Adipocyte (in vitro differentiated cells): ENCODE results near the gene MRPL22.
"Not testable (repeated sequence)": the region's sequence is repeated elsewhere in the genome, so short reads cannot be mapped to it uniquely, and the experiment has no call there.

ENCODE experiments used
- DNase-seq: peaks from one replicate; pipeline ENCODE4 v3.0.0-alpha.2; 2015; ENCODE audit warnings: low read depth
- H3K27me3 ChIP-seq: replicated peaks from 2 replicates; pipeline ENCODE4 v1.7.0; 2013; ENCODE audit warnings: mild to moderate bottlenecking, low read length, moderate library complexity; ENCODE audit not compliant: control insufficient read depth, insufficient read depth
- H3K36me3 ChIP-seq: 2 replicates; pipeline ENCODE4 v1.7.0; 2013; ENCODE audit warnings: low read length, mild to moderate bottlenecking, moderate library complexity; ENCODE audit not compliant: control insufficient read depth, insufficient read depth, severe bottlenecking
- H3K4me1 ChIP-seq: 2 replicates; pipeline ENCODE4 v1.7.0; 2013; ENCODE audit warnings: mild to moderate bottlenecking, low read length, moderate library complexity; ENCODE audit not compliant: control insufficient read depth, insufficient read depth
- H3K4me3 ChIP-seq: 2 replicates; pipeline ENCODE4 v1.7.0; 2013; ENCODE audit warnings: mild to moderate bottlenecking, low read length, moderate library complexity
- H3K9ac ChIP-seq: 2 replicates; pipeline ENCODE4 v1.7.0; 2013; ENCODE audit warnings: mild to moderate bottlenecking, low read length, moderate library complexity
- H3K9me3 ChIP-seq: 2 replicates; pipeline ENCODE4 v1.7.0; 2013; ENCODE audit warnings: mild to moderate bottlenecking, low read length, moderate library complexity; ENCODE audit not compliant: control insufficient read depth

Gene MRPL22

GRCh38 chr5:154905601-154906000 lies 35.3 kb upstream of the MRPL22 start:
- not testable (repeated sequence) for H3K4me3 ChIP-seq

GRCh38 chr5:154916874-154917273 lies 24.0 kb upstream of the MRPL22 start:
- Histone ChIP-seq H3K4me3 (no peak overlapping the region), H3K4me1 (no peaks in the 10 kb centered on the region), H3K27me3 (no peaks in the 10 kb centered on the region), H3K36me3 (peaks cover 92% of the 10 kb centered on the region), H3K9me3 (no peaks in the 10 kb centered on the region), H3K9ac (no peak overlapping the region)
- DNase-seq, result no peak

More at GRCh38 chr5:154905601-154906000, 35.3 kb upstream of the MRPL22 start:
- not testable (repeated sequence) for DNase-seq, H3K27me3 ChIP-seq, H3K9me3 ChIP-seq
- Histone ChIP-seq H3K36me3 (peaks cover 64% of the 10 kb centered on the region), H3K9ac (peak overlapping the region; percentile 28), H3K4me1 (peaks cover 13% of the 10 kb centered on the region)

- Histone ChIP-seq H3K27me3 (no peaks in the 10 kb centered on the region), H3K9me3 (no peaks in the 10 kb centered on the region), H3K4me1 (no peaks in the 10 kb centered on the region), H3K4me3 (no peak overlapping the region), H3K9ac (no peak overlapping the region), H3K36me3 (peaks cover 84% of the 10 kb centered on the region)
- no peak for DNase-seq
These were observed 23.1 kb upstream of the MRPL22 start for GRCh38 chr5:154917757-154918156.

GRCh38 chr5:154923441-154924430 lies 17.1 kb upstream of the MRPL22 start:
- H3K36me3 ChIP-seq, result peaks cover 86% of the 10 kb centered on the region
- H3K4me3 ChIP-seq, result no peak overlapping the region
- no peaks in the 10 kb centered on the region for H3K4me1 ChIP-seq
- no peaks in the 10 kb centered on the region for H3K27me3 ChIP-seq
- no peaks in the 10 kb centered on the region for H3K9me3 ChIP-seq
- H3K9ac ChIP-seq, result no peak overlapping the region
- no peak for DNase-seq

- H3K36me3 ChIP-seq, result peaks cover 43% of the 10 kb centered on the region
These were observed 7.3 kb upstream of the MRPL22 start for GRCh38 chr5:154933537-154933936.

GRCh38 chr5:154934881-154935280 lies 6.0 kb upstream of the MRPL22 start:
- DNase-seq, result no peak
- H3K4me1 ChIP-seq, result peaks cover 11% of the 10 kb centered on the region
- peaks cover 33% of the 10 kb centered on the region for H3K36me3 ChIP-seq
- no peaks in the 10 kb centered on the region for H3K27me3 ChIP-seq
- no peaks in the 10 kb centered on the region for H3K9me3 ChIP-seq
- H3K4me3 ChIP-seq, result no peak overlapping the region
- no peak overlapping the region for H3K9ac ChIP-seq

More at GRCh38 chr5:154933537-154933936, 7.3 kb upstream of the MRPL22 start:
- H3K4me3 ChIP-seq, result no peak overlapping the region
- H3K9me3 ChIP-seq, result no peaks in the 10 kb centered on the region
- H3K9ac ChIP-seq, result no peak overlapping the region
- no peaks in the 10 kb centered on the region for H3K27me3 ChIP-seq
- H3K4me1 ChIP-seq, result peaks cover 11% of the 10 kb centered on the region
- no peak for DNase-seq

GRCh38 chr5:154937186-154937717 lies 3.6 kb upstream of the MRPL22 start:
- H3K27me3 ChIP-seq, result no peaks in the 10 kb centered on the region
- no peaks in the 10 kb centered on the region for H3K9me3 ChIP-seq
- peak overlapping the region; percentile 94 for H3K4me3 ChIP-seq
- peaks cover 17% of the 10 kb centered on the region for H3K36me3 ChIP-seq
- peaks cover 25% of the 10 kb centered on the region for H3K4me1 ChIP-seq
- peak overlapping the region; percentile 96 for H3K9ac ChIP-seq
- DNase-seq, result peak; percentile 15

GRCh38 chr5:154937718-154938466 lies 3.0 kb upstream of the MRPL22 start, which contains the start of gene GEMIN5:
TSS of gene GEMIN5 (minus strand) at chr5:154938211. CDS start at chr5:154938133, 78 bp downstream.
- Histone ChIP-seq H3K27me3 (no peaks in the 10 kb centered on the region), H3K4me3 (peak within 1 kb of the TSS; percentile 94), H3K9me3 (no peaks in the 10 kb centered on the region), H3K36me3 (peaks cover 17% of the 10 kb centered on the region), H3K9ac (peak within 1 kb of the TSS; percentile 96), H3K4me1 (peaks cover 29% of the 10 kb centered on the region)
- DNase-seq, result peak; percentile 93

- not testable (repeated sequence) for H3K9ac ChIP-seq, H3K27me3 ChIP-seq, H3K9me3 ChIP-seq, H3K4me3 ChIP-seq, DNase-seq
- peaks cover 29% of the 10 kb centered on the region for H3K4me1 ChIP-seq
- peaks cover 13% of the 10 kb centered on the region for H3K36me3 ChIP-seq
These were observed 1.5 kb upstream of the MRPL22 start for GRCh38 chr5:154939387-154939786.

GRCh38 chr5:154940375-154940771 lies 500 bp upstream of the MRPL22 start:
- H3K27me3 ChIP-seq, result no peaks in the 10 kb centered on the region
- H3K9ac ChIP-seq, result peak overlapping the region; percentile 95
- DNase-seq, result no peak
- no peaks in the 10 kb centered on the region for H3K9me3 ChIP-seq
- H3K36me3 ChIP-seq, result peaks cover 5% of the 10 kb centered on the region
- peaks cover 29% of the 10 kb centered on the region for H3K4me1 ChIP-seq
- H3K4me3 ChIP-seq, result peak overlapping the region; percentile 95

GRCh38 chr5:154943527-154943926 lies 2.7 kb downstream of the MRPL22 start:
- Histone ChIP-seq H3K9me3 (no peaks in the 10 kb centered on the region), H3K36me3 (no peaks in the 10 kb centered on the region), H3K27me3 (no peaks in the 10 kb centered on the region), H3K4me3 (no peak overlapping the region), H3K9ac (no peak overlapping the region), H3K4me1 (peaks cover 18% of the 10 kb centered on the region)
- DNase-seq, result no peak
